MG63 (cell line): Measurements from ENCODE around the gene LY6G6F. TPM values are rescaled to one million over a fixed set of nuclear protein-coding genes. Genes with fewer than 3 reads are reported as not detected.
"Not testable (repeated sequence)": the region's sequence is repeated elsewhere in the genome, so short reads cannot be mapped to it uniquely, and the experiment has no call there.

Source experiments
- DNase-seq: peaks from one replicate; pipeline ENCODE4 v3.0.0-alpha.2; 2020
- H3K27me3 ChIP-seq: fragments of 250-450 bp; sonication (Bioruptor Pico); 2 replicates; pipeline ENCODE4 v1.5.1; 2020; ENCODE audit warnings: mild to moderate bottlenecking, moderate library complexity
- H3K36me3 ChIP-seq: fragments of 250-450 bp; sonication (Bioruptor Pico); 2 replicates; pipeline ENCODE4 v1.5.1; 2020; ENCODE audit warnings: mild to moderate bottlenecking, moderate library complexity
- H3K4me3 ChIP-seq: fragments of 250-450 bp; sonication (Bioruptor Pico); 2 replicates; pipeline ENCODE4 v1.5.1; 2020; ENCODE audit warnings: mild to moderate bottlenecking, moderate library complexity
- H3K9me3 ChIP-seq: fragments of 250-450 bp; sonication (Bioruptor Pico); 2 replicates; pipeline ENCODE4 v1.5.1; 2020; ENCODE audit warnings: mild to moderate bottlenecking, moderate library complexity
- total RNA-seq: library from RNA; depleted of rRNA; stranded (reverse); fragments of >200 nt; shearing (Covaris generic); gene quantifications from 2 replicates; pipeline ENCODE4 v1.2.3, GENCODE V29; 2014; ENCODE audit warnings: low replicate concordance

LY6G6F gene
- total RNA-seq, 1 experiment from 2014 or later, result not detected

GRCh38 chr6:31691564-31692108, 15.0 kb upstream of the LY6G6F start:
- Histone ChIP-seq H3K36me3 (no peaks in the 10 kb centered on the region), H3K9me3 (no peaks in the 10 kb centered on the region), H3K4me3 (no peak overlapping the region), H3K27me3 (no peaks in the 10 kb centered on the region)
- DNase-seq, result no peak

- no peaks in the 10 kb centered on the region for H3K9me3 ChIP-seq
- H3K36me3 ChIP-seq, result no peaks in the 10 kb centered on the region
These were observed 14.3 kb upstream of the LY6G6F start for GRCh38 chr6:31692353-31692752.

GRCh38 chr6:31692886-31693285, 13.8 kb upstream of the LY6G6F start:
- H3K27me3 ChIP-seq, result no peaks in the 10 kb centered on the region
- H3K4me3 ChIP-seq, result no peak overlapping the region
- H3K9me3 ChIP-seq, result no peaks in the 10 kb centered on the region
- H3K36me3 ChIP-seq, result no peaks in the 10 kb centered on the region
- no peak for DNase-seq

More at GRCh38 chr6:31692353-31692752, 14.3 kb upstream of the LY6G6F start:
- DNase-seq, result no peak
- no peak overlapping the region for H3K4me3 ChIP-seq
- no peaks in the 10 kb centered on the region for H3K27me3 ChIP-seq

- Histone ChIP-seq H3K36me3 (no peaks in the 10 kb centered on the region), H3K4me3 (no peak overlapping the region), H3K9me3 (no peaks in the 10 kb centered on the region), H3K27me3 (no peaks in the 10 kb centered on the region)
- no peak for DNase-seq
These were observed 13.1 kb upstream of the LY6G6F start for GRCh38 chr6:31693535-31693934.

DNA sequence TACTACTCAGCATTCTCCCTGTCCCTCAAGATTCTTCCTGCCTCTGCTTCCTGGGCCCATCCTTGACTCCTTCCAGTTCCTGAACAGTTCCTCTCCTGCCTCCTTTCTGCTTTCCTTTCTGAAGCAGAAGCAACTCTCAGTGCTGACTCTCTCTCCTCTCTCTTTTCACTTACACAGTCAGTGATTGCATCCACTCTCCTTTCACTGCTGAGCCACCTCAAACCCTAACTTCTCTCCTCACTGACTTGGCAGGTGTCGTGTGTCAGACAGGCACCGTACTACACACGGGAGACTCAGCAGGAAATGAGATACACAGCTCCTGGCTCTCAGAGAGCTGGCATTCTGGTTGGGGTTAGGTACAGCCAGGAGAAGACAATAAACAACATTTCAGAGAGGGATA, 9.1 kb upstream of the LY6G6F start:
- H3K36me3 ChIP-seq, result no peaks in the 10 kb centered on the region
- no peak overlapping the region for H3K4me3 ChIP-seq

GRCh38 chr6:31700740-31701401, 5.8 kb upstream of the LY6G6F start:
- no peak for DNase-seq
- Histone ChIP-seq H3K27me3 (no peaks in the 10 kb centered on the region), H3K36me3 (no peaks in the 10 kb centered on the region), H3K9me3 (no peaks in the 10 kb centered on the region), H3K4me3 (no peak overlapping the region)

More for the DNA sequence above, 9.1 kb upstream of the LY6G6F start:
- Histone ChIP-seq H3K9me3 (no peaks in the 10 kb centered on the region), H3K27me3 (no peaks in the 10 kb centered on the region)
- DNase-seq, result peak; percentile 9

DNA sequence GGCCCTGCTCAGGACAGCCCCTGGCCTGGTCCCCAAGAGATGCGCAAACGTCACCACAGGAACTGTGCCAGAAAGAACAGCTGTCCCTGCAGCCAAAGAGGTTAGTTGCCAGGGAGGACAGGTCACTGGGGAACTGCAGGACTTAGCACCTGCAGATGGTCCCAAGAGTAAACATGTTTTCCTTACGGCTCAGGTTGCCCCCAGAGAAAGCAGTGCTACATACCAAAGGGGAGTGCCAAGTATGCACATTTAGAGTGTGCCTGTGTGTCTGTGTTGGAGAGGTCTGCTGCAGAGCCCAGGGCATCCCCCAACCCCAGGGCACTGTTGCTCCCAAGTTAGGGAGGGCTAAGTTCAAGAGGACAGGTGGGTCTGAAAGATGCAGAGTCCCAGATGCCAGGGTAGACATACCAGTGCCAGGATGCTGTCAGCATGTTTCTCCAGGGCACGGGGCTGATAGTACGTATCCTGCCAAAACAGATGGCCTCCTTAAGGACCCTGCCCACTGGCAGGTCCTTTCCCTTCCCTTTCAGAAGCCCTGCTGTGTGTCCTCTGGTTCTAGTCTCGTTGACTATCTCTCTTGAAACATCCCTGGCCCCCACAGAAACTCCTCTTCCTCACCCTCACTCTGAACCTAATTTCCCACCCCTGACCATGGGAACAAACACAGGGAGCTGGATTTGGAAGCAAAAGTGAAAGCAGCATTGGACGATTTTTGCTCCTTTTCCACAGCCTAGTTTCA, 4.8 kb upstream of the LY6G6F start:
- no peak for DNase-seq
- Histone ChIP-seq H3K27me3 (no peaks in the 10 kb centered on the region), H3K4me3 (peak overlapping the region; percentile 91), H3K36me3 (no peaks in the 10 kb centered on the region), H3K9me3 (no peaks in the 10 kb centered on the region)

- peak; percentile 4 for DNase-seq
- Histone ChIP-seq H3K4me3 (peak overlapping the region; percentile 91), H3K27me3 (no peaks in the 10 kb centered on the region), H3K9me3 (no peaks in the 10 kb centered on the region), H3K36me3 (no peaks in the 10 kb centered on the region)
These were observed 4.3 kb upstream of the LY6G6F start for GRCh38 chr6:31702405-31702818.

DNA sequence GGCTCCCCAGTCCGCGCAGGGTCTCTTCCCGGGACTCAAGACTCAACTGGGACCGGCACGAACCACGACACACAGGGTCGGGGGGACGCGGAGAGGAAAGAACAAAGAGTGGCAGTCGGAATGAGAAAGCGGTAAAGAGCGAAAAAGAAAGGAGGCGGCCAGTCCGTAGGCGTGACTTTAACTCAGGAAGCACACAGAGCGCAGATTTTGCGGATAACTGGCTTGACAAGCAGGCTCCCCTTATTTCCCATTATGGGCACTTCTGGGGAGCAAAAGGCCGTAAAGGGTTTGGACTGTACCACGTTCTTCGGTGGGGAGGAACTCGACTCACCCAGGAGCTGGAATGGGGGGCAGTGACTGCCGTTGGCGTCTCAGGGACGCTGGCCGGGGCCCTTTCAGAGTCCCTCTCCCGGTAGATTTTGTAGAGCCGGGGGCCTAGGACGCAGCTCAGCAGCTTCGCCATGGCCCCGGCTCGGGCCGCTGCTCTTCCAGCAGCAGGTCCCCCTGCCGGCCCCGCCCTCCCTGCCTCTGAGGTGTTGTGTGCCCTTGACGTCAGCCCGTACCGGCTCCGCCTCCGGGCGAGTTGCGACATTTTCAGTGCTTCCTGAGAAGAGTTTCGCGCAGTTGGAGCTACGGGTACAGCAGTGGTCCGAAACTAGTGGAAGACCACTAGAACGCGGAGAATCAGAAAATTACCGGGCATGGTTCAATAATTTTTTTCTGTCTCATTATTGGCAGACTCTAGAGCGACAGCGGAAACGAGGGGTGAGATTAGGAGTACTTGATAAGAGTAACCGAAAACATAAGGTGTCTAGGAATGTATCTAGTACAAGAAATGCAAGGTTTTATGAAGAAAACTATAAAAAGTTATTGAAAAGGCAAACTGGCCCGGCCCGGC, 3.6 kb upstream of the LY6G6F start, which contains the start of gene ABHD16A:
Gene ABHD16A (minus strand): TSS at position 506 of the 898 bp plus-strand sequence. CDS start 43 bp downstream, at position 463.
- Histone ChIP-seq H3K9me3 (no peaks in the 10 kb centered on the region), H3K36me3 (no peaks in the 10 kb centered on the region)
- DNase-seq, result peak; percentile 96

DNA sequence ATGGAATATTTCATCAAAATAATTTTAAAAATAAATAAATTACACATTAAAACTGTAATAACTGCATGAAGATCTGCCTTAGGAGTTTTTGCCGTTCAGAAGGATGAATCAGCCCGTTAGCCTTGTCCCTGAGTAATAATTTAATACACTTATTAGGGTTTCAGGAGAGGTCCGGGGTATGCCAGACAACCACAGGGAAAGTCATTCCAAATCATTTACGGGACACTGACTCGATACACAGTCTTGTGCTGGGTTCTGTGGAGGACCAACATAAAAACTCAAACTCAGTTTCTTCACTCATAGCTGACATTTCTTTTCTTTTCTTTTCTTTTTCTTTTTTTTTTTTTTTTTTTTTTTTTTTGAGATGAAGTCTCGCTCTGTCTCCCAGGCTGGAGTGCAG, 735 bp upstream of the LY6G6F start:
- Histone ChIP-seq H3K27me3 (no peaks in the 10 kb centered on the region), H3K4me3 (no peak overlapping the region), H3K9me3 (no peaks in the 10 kb centered on the region), H3K36me3 (no peaks in the 10 kb centered on the region)
- no peak for DNase-seq

More for the DNA sequence above, 3.6 kb upstream of the LY6G6F start, which contains the start of gene ABHD16A:
- Histone ChIP-seq H3K27me3 (no peaks in the 10 kb centered on the region), H3K4me3 (peak within 1 kb of the TSS; percentile 91)

DNA sequence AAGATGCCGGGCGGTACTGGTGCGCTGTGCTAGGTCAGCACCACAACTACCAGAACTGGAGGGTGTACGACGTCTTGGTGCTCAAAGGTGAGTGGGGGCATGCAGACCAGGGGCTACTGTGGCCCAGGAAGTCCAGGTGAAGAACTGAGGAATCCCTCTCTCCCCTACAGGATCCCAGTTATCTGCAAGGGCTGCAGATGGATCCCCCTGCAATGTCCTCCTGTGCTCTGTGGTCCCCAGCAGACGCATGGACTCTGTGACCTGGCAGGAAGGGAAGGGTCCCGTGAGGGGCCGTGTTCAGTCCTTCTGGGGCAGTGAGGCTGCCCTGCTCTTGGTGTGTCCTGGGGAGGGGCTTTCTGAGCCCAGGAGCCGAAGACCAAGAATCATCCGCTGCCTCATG, 1.0 kb downstream of the LY6G6F start:
- no peaks in the 10 kb centered on the region for H3K36me3 ChIP-seq
- H3K27me3 ChIP-seq, result no peaks in the 10 kb centered on the region
- DNase-seq, result no peak
- no peak overlapping the region for H3K4me3 ChIP-seq
- H3K9me3 ChIP-seq, result no peaks in the 10 kb centered on the region

DNA sequence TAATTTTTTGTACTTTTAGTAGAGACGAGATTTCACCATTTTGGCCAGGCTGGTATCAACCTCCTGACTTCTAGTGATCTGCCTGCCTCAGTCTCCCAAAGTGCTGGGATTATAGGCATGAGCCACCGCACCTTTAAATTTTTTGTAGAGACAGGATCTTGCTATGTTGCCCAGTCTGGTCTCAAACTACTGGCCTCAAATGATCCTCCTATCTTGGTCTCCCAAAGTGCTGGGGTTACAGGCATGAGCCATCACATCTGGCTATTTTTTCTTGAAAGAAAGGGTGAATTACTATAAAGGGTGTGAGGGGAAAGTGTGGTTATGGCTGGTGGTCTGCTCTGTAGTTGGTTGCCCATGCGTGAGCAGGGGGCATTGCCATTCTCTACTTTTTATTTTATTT, 1.6 kb downstream of the LY6G6F start:
- no peak for DNase-seq
- Histone ChIP-seq H3K4me3 (no peak overlapping the region), H3K9me3 (no peaks in the 10 kb centered on the region), H3K36me3 (no peaks in the 10 kb centered on the region), H3K27me3 (no peaks in the 10 kb centered on the region)

GRCh38 chr6:31709157-31709556, 2.5 kb downstream of the LY6G6F start:
- H3K9me3 ChIP-seq, H3K27me3 ChIP-seq, H3K36me3 ChIP-seq, DNase-seq, H3K4me3 ChIP-seq: not testable (repeated sequence)

GRCh38 chr6:31710523-31711219, 4.0 kb downstream of the LY6G6F start:
- Histone ChIP-seq H3K4me3 (no peak overlapping the region), H3K9me3 (no peaks in the 10 kb centered on the region), H3K36me3 (no peaks in the 10 kb centered on the region), H3K27me3 (no peaks in the 10 kb centered on the region)
- no peak for DNase-seq

DNA sequence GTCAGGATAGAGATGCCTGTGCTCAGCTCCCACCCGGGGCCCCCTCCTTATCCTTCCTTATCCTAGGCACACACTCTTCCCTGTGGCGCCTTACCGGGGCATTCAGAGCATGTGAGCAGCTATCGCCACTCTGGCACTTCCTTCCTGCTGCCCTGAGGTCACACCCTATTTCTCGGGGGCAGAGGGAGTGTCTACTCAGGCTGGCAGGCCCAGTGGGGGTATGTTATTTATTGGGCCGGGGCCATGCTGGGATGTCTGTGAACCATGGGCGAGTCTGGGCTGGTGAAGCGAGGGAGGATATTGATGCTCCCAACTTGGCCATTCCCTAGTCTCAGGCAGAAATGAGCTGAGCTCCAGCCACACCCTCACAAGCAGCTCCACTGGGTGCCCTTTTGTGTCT, 4.6 kb downstream of the LY6G6F start:
- H3K36me3 ChIP-seq, result no peaks in the 10 kb centered on the region
- no peaks in the 10 kb centered on the region for H3K9me3 ChIP-seq
- no peak for DNase-seq
- H3K4me3 ChIP-seq, result no peak overlapping the region
- no peaks in the 10 kb centered on the region for H3K27me3 ChIP-seq

DNA sequence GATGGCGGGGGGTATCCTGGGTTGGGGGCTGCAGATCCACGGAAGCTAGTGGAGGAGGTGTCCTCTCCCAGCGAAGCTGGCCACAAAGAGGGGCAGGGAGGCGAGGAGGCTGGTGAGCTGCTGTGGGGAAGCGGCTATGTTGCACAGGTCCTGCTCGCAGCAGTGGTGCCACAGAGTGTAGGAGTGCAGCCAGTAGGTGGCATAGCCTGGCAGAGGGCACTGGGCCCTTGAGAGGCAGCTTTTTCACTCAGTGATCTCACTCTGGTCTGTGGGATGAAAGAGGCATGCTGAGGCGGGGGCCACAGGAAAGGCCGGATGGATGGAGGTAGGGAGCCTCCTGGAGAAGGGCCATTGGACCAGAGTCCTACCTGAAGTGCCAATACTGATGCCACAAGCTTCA, 5.6 kb downstream of the LY6G6F start:
- H3K36me3 ChIP-seq, result no peaks in the 10 kb centered on the region
- no peak overlapping the region for H3K4me3 ChIP-seq
- H3K27me3 ChIP-seq, result no peaks in the 10 kb centered on the region
- DNase-seq, result no peak
- H3K9me3 ChIP-seq, result no peaks in the 10 kb centered on the region
